ENCODE data around the gene STX4. TPM values are rescaled to one million over a fixed set of nuclear protein-coding genes. Genes with fewer than 3 reads are reported as not detected.

The STX4 gene
- total RNA-seq, 1 experiment from 2014 or later = 32.3 TPM

DNA sequence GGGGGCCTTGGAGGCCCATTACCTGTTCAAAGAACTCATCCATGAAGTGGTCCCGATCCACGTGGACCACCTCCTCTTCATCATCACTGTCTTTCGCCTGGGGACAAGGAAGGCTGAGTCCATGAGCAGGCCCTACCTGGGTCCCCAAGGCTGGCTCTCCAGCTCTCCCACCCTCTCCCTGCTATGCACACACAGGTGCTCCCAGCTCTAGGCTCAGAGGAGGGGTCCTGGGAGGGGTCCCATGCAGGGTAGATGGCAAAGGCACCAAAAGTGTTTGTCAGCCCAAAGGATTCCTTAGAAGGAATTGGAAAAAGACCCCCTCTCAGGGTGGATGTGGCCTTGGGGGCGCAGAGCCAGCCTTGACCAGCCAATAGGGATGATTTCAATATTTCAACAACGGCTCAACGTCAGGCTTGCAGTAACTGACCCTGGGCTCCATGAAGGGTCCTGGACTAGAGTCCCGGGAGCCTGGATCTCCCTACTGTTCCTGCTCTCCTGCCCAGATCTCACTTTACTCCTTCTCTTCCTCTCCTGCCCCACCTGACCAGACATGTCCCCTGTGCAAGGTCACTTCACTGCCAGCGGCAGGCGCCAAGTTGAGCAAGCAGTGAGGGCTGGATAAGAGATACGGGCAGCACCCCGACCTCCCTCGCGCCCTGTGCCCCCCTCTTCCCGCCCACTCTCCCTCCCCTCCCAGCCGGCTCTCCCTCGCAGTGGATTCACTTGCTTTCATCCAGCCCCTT, 31.7 kb upstream of the STX4 start:
- no peak overlapping the region for H3K56ac ChIP-seq (ENCODE audit: insufficient read length, low read depth, low read length)

More for the DNA sequence above, 31.7 kb upstream of the STX4 start:
- Mint-ChIP-seq H3K27ac (peak overlapping the region in 2 of 3 experiments; percentile 30 to 85; a peak in 2 of 7 replicates), H3K9me3 (no peaks in the 10 kb centered on the region), H3K4me1 (peaks cover 18 to 26% of the 10 kb centered on the region in 2 experiments), H3K4me3 (no peak overlapping the region), H3K27me3 (ENCODE audit: low read depth) (peaks cover 6% of the 10 kb centered on the region; the same call in 1 of the 2 replicates), H3K36me3 (ENCODE audit: insufficient read depth in 1 of 3, low read depth in 3 of 3) (0 out of 7 replicates have a peak, but pooled peaks cover 0 to 3% (median 0%) of the 10 kb centered on the region in 3 experiments)
- TF ChIP-seq CTCF (conservative IDR thresholded peaks at IDR 0.05) = no peak
- H4K8ac ChIP-seq (replicated peaks; ENCODE audit: insufficient read length, low read depth, low read length) = no peak overlapping the region
- H3K23ac ChIP-seq (ENCODE audit: insufficient read length, low read depth, low read length) = no peak overlapping the region
- H4K20me1 ChIP-seq (ENCODE audit: control insufficient read depth, insufficient read depth, insufficient read length) = no peaks in the 10 kb centered on the region
- no peak overlapping the region for H2BK15ac ChIP-seq (ENCODE audit: low read depth, low read length)
- H3K79me1 ChIP-seq (ENCODE audit: insufficient read depth, low read depth, low read length, poor library complexity, severe bottlenecking) = no peaks in the 10 kb centered on the region
- no peak overlapping the region for H3K18ac ChIP-seq (ENCODE audit: insufficient read length, low read depth, low read length)
- no peak overlapping the region for H3K4me2 ChIP-seq (ENCODE audit: insufficient read depth, insufficient read length, low read length)
- no peaks in the 10 kb centered on the region for H3K9me3 ChIP-seq (ENCODE audit: control insufficient read depth, low read depth, low read length)
- no CpG with 5 or more reads among the region's 16 CpGs for WGBS (ENCODE audit: extremely low coverage, insufficient read length, low lambda C conversion rate)
- no peaks in the 10 kb centered on the region for H3K27me3 ChIP-seq (ENCODE audit: insufficient read depth, low read length)
- H2AK5ac ChIP-seq (ENCODE audit: insufficient read length, low read length) = no peak overlapping the region
- no peak for DNase-seq
- H3K14ac ChIP-seq (ENCODE audit: insufficient read depth, low read length) = no peak overlapping the region; the same call in 1 of the 2 replicates
- no peaks in the 10 kb centered on the region for H3K4me1 ChIP-seq (ENCODE audit: insufficient read depth, low read length)
- H3K27ac ChIP-seq (ENCODE audit: insufficient read length, low read depth, low read length) = no peak overlapping the region
- H3T11ph ChIP-seq (ENCODE audit: low read length) = no peak overlapping the region
- peaks cover 8% of the 10 kb centered on the region for H3K23me2 ChIP-seq (ENCODE audit: insufficient read length, low read depth, low read length, poor library complexity, severe bottlenecking)
- H2BK12ac ChIP-seq (ENCODE audit: insufficient read length, low read depth, low read length) = no peak overlapping the region
- H2AFZ ChIP-seq (ENCODE audit: low read length) = no peak overlapping the region
- H2BK5ac ChIP-seq (ENCODE audit: insufficient read length, low read length) = no peak overlapping the region
- no peak overlapping the region for H2BK120ac ChIP-seq (ENCODE audit: low read depth, low read length, poor library complexity, severe bottlenecking)
- no peak overlapping the region for H4K91ac ChIP-seq (ENCODE audit: insufficient read length, low read depth, low read length)
- no peak overlapping the region for H4K5ac ChIP-seq (ENCODE audit: insufficient read length, low read depth, low read length)
- no peak overlapping the region for H3K4ac ChIP-seq (ENCODE audit: low read depth, low read length)
- no peak overlapping the region for H3K9ac ChIP-seq (ENCODE audit: extremely low read depth, insufficient read length, low read length)
- H3K79me2 ChIP-seq (ENCODE audit: insufficient read depth, low read length) = no peaks in the 10 kb centered on the region; the same call in 1 of the 2 replicates
- no peak overlapping the region for H2BK20ac ChIP-seq (ENCODE audit: low read depth, low read length, poor library complexity, severe bottlenecking)
